Mammary epithelial cell (primary cell): ENCODE data around the gene KRTCAP3.

ENCODE experiments used
- EZH2 ChIP-seq: IDR thresholded peaks from 2 replicates; pipeline ENCODE4 v1.6.1; 2012; ENCODE audit warnings: low read length, inconsistent platforms, borderline replicate concordance
- TF ChIP-seq, protein P1 (sequence below), 2 donors: IDR thresholded peaks in 1 of 2; conservative IDR thresholded peaks in 1 of 2; 2 replicates each; pipeline ENCODE4 v1.5.1; 2011 to 2012; ENCODE audit warnings: inconsistent platforms in 2 of 2, low read length in 2 of 2, mild to moderate bottlenecking in 2 of 2, control low read depth in 1 of 2, low read depth in 1 of 2; ENCODE audit not compliant: insufficient read depth in 1 of 2; ENCODE audit errors: extremely low read depth in 1 of 2

DNA sequence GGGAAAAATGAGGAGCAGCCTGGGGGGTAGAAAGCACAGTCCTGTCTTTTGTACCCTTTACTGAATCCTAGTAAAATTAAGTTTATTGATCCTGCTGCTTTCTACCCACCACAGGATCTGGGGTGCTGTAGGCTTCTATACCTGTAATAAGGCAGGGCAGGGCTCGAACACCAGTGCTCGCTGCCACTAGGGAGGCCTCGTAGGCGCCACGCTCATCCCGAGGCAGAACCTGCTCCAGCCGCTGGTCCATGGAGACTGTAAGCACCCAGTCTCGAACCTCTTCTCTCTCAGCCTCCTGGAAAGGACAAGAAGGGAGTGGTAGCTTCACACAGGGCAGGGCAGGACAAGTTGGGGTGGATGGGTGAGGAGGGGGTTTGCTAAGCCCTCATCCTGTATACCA lies 3.0 kb downstream of the KRTCAP3 start:
- TF ChIP-seq, protein P1, sequence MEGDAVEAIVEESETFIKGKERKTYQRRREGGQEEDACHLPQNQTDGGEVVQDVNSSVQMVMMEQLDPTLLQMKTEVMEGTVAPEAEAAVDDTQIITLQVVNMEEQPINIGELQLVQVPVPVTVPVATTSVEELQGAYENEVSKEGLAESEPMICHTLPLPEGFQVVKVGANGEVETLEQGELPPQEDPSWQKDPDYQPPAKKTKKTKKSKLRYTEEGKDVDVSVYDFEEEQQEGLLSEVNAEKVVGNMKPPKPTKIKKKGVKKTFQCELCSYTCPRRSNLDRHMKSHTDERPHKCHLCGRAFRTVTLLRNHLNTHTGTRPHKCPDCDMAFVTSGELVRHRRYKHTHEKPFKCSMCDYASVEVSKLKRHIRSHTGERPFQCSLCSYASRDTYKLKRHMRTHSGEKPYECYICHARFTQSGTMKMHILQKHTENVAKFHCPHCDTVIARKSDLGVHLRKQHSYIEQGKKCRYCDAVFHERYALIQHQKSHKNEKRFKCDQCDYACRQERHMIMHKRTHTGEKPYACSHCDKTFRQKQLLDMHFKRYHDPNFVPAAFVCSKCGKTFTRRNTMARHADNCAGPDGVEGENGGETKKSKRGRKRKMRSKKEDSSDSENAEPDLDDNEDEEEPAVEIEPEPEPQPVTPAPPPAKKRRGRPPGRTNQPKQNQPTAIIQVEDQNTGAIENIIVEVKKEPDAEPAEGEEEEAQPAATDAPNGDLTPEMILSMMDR (conservative IDR thresholded peaks at IDR 0.05 in 1 of 2, IDR thresholded peaks at IDR 0.05 in 1 of 2; ENCODE audit: extremely low read depth in 1 of 2, insufficient read depth in 1 of 2, low read depth in 1 of 2, low read length in 2 of 2), result no peak
- TF ChIP-seq EZH2, result no peak
